SU-DHL-6 (cell line): ENCODE data around the gene AHDC1.

Experiments used
- EZH2phosphoT487 ChIP-seq: fragments of 200-600 bp; sonication (generic), shearing (Covaris generic); conservative IDR thresholded peaks from 2 replicates; pipeline ENCODE4 v1.6.1; 2018; ENCODE audit warnings: mild to moderate bottlenecking, antibody characterized with exemption, low read length, moderate library complexity, mixed read lengths
- TF ChIP-seq, protein P1 (sequence below): fragments of 200-600 bp; sonication (generic); IDR thresholded peaks from one replicate; pipeline ENCODE4 v1.5.1; 2017; ENCODE audit warnings: antibody characterized with exemption, mild to moderate bottlenecking, low read length, moderate library complexity; ENCODE audit not compliant: insufficient read depth, poor library complexity, severe bottlenecking

- TF ChIP-seq, protein P1, sequence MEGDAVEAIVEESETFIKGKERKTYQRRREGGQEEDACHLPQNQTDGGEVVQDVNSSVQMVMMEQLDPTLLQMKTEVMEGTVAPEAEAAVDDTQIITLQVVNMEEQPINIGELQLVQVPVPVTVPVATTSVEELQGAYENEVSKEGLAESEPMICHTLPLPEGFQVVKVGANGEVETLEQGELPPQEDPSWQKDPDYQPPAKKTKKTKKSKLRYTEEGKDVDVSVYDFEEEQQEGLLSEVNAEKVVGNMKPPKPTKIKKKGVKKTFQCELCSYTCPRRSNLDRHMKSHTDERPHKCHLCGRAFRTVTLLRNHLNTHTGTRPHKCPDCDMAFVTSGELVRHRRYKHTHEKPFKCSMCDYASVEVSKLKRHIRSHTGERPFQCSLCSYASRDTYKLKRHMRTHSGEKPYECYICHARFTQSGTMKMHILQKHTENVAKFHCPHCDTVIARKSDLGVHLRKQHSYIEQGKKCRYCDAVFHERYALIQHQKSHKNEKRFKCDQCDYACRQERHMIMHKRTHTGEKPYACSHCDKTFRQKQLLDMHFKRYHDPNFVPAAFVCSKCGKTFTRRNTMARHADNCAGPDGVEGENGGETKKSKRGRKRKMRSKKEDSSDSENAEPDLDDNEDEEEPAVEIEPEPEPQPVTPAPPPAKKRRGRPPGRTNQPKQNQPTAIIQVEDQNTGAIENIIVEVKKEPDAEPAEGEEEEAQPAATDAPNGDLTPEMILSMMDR, result no peak
- TF ChIP-seq EZH2phosphoT487, result no peak
Observed at GRCh38 chr1:27544834-27545233, 59.1 kb downstream of the AHDC1 start.
